Smooth muscle cell of bladder (primary cell): ENCODE measurements around the gene RCN2. TPM values are rescaled to one million over a fixed set of nuclear protein-coding genes. Genes with fewer than 3 reads are reported as not detected.

Experiments used
- total RNA-seq: library from RNA; depleted of rRNA; stranded (reverse); fragments of >200 nt; gene quantifications from 2 replicates; pipeline ENCODE4 v1.2.3, GENCODE V29; 2014

Gene RCN2, protein sequence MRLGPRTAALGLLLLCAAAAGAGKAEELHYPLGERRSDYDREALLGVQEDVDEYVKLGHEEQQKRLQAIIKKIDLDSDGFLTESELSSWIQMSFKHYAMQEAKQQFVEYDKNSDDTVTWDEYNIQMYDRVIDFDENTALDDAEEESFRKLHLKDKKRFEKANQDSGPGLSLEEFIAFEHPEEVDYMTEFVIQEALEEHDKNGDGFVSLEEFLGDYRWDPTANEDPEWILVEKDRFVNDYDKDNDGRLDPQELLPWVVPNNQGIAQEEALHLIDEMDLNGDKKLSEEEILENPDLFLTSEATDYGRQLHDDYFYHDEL
- 50.8 and 58.2 TPM in 2 replicates for total RNA-seq

DNA sequence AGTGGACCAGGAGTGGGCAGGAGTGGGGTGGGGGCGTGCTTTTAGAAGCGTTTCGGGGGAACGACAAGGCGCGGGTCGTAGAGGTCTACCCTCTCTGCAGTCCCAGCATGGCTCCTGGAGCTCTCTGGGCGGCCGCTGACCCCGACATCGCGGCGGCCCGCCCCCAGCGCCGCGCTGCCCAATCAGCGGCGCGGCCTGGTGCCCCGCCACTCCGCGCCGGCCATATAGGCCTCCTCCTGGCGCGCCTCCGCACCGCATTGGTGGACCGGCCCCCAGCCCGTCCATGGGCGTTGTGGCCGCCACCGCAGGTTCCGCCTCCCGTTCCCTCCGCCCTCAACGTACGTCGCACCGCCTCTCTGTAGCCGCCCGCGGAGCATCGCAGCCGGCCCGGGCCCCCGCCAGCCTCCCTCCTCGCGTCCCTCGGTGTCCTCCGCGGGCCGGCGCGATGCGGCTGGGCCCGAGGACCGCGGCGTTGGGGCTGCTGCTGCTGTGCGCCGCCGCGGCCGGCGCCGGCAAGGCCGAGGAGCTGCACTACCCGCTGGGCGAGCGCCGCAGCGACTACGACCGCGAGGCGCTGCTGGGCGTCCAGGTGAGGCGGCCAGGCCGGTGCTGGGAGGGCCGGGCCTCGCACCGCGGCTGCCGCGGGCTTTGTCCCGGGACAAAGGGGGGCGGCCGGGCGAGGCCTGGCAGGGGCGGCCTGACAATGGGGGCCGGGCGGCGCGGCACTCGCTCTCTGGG lies at the start of gene RCN2:
TSS of gene RCN2 (plus strand) at position 353 of the 738 bp plus-strand sequence. CDS start at position 446, 93 bp downstream.

DNA sequence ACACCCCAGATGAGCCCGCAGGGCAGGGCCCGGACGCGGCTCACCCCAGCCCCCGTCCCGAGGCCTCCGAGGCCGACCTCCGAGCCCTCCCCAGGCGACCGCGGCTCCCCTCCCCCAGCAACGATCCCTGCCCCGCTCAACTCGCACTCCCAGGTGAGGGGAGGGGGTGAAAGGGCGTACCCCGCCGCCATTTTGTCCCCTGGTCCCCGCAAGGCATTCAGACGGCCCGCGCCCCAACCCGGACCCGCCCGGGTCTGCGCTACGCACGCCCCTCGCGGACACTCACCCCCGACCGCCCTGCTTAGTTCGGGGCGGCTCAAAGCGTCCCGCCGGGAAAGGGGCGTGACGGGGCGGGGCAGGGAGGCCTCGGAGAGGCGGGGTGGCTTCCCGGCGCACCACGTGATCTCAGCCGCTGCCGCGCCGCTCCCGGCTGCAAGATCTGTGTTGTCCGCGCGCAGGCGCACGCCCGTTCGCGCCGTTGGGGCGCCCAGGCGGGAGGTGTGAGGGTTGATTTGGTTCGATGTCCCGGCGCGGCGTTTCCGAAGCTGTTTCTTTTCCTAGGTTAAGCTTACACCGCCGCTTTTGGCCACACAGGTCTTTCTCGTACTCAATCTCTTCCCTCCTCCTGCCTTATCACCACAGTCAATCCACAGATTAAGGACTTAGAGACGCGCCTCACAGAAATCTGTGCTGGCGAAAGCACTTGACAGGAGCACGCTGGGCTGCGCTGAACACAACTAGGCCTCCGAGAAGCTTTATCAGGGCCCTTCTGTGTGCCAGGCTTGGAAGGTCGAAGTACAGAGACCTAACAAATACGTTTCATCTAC lies 26.3 kb upstream of the RCN2 start, which contains the start of gene SCAPER:
TSS of gene SCAPER (minus strand) at position 328 of the 827 bp plus-strand sequence. CDS start 21,523 bp downstream, outside the sequence.

DNA sequence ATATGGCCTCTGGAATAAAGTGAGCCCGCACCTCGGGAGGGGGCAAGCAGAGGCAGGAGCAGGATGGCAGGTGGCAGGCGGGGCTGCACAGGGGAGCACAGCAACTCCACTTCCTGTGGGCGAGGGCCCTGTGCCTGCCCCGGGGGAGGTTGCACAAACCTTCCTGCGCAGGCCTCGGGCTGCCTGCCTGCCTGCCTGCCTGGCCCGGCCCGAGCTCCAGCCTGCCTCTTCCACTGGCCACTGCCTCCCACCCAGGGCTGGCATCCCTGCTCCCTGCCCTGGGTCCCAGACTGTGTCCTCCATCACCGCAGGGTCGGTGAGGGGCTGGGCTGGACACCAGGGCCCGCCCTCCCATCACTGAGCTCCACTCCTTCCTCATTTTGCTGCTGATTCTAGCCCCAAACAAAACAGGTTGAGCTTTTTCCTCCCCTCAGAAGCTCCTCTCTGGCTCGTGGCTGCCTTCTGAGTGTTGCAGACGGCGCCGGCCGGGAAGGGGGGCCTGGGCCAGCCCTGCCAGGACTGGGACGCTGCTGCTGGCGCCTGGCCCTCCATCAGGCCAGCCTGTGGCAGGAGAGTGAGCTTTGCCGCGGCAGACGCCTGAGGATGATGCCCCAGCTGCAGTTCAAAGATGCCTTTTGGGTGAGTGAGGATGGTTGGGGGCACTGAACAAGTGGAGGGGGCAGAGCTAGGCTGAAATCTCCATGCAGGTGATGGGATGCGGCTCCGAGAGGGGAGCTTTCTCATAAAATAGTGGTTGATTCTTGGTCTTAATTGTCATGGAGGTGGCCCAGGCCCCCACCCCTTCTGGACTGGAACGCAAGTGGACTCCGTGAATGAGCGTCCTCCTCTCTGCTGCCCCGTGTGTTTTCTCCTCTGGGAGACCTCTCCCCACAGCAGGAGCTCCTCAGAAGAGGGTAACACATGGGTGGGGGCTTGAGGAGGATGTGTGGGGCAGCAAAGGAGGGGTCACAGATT lies 63.7 kb downstream of the RCN2 start, which contains the start of gene PSTPIP1:
TSS of gene PSTPIP1 (plus strand) at position 156 of the 975 bp plus-strand sequence. CDS start at position 604, 448 bp downstream.

Other genes with a start within 250 kb of the RCN2 start
- 4.6 and 6.1 TPM in 2 replicates for gene SCAPER, start 26.4 kb upstream of the RCN2 start, total RNA-seq
- gene PSTPIP1, start 63.4 kb downstream of the RCN2 start, total RNA-seq: 0.28 TPM in 1 of 2 replicates, not detected in the other
- gene TSPAN3, start 139.4 kb downstream of the RCN2 start, total RNA-seq: 207 and 276 TPM in 2 replicates